CD14-positive monocyte (primary cell): ENCODE data around the gene ALDH1B1. TPM values are rescaled to one million over a fixed set of nuclear protein-coding genes. Genes with fewer than 3 reads are reported as not detected.

ENCODE experiments used
- DNase-seq, 3 donors: peaks; one replicate each; pipeline ENCODE4 v3.0.0-alpha.2; 2011 to 2022
- H2AFZ ChIP-seq: 2 replicates; pipeline ENCODE4 v1.6.0; 2012; ENCODE audit warnings: mild to moderate bottlenecking, low read depth, low read length, inconsistent platforms; ENCODE audit not compliant: insufficient read depth, poor library complexity, severe bottlenecking
- H3K27ac ChIP-seq, 2 donors: 1 replicate in 1 of 2; 2 replicates in 1 of 2; pipeline ENCODE4 v1.5.1; 2012 to 2013; ENCODE audit warnings: low read length in 2 of 2, control low read depth in 1 of 2, inconsistent platforms in 1 of 2, low read depth in 1 of 2, mild to moderate bottlenecking in 1 of 2
- H3K27me3 ChIP-seq, 2 donors: one replicate each; pipeline versions ENCODE4 v1.6.0 to v1.6.1; 2011 to 2013; ENCODE audit warnings: low read length in 2 of 2; ENCODE audit not compliant: control insufficient read depth in 2 of 2, insufficient read depth in 2 of 2
- H3K36me3 ChIP-seq, 2 donors: replicated peaks in 1 of 2; 1 replicate in 1 of 2; 2 replicates in 1 of 2; pipeline versions ENCODE4 v1.5.1 to v1.6.1; 2012 to 2013; ENCODE audit warnings: low read length in 2 of 2, control low read depth in 1 of 2, inconsistent platforms in 1 of 2, mild to moderate bottlenecking in 1 of 2; ENCODE audit not compliant: insufficient read depth in 2 of 2, control insufficient read depth in 1 of 2
- H3K4me1 ChIP-seq, 2 donors: 1 replicate in 1 of 2; 2 replicates in 1 of 2; pipeline versions ENCODE4 v1.5.1 to v1.6.1; 2012 to 2013; ENCODE audit warnings: low read length in 2 of 2, control low read depth in 1 of 2, inconsistent platforms in 1 of 2, mild to moderate bottlenecking in 1 of 2, moderate library complexity in 1 of 2; ENCODE audit not compliant: insufficient read depth in 2 of 2, control insufficient read depth in 1 of 2
- H3K4me2 ChIP-seq: replicated peaks from 2 replicates; pipeline ENCODE3; 2012; ENCODE audit warnings: low read length, moderate library complexity, mild to moderate bottlenecking; ENCODE audit not compliant: poor library complexity, severe bottlenecking; ENCODE audit errors: extremely low read depth
- H3K4me3 ChIP-seq, 3 experiments: fragments of 200-600 bp in 1 of 3; sonication (generic) in 1 of 3; replicated peaks in 1 of 3; 1 replicate in 2 of 3; 2 replicates in 1 of 3; pipeline ENCODE4 v1.5.1; 2011 to 2013; ENCODE audit warnings: low read length in 3 of 3, mild to moderate bottlenecking in 3 of 3, control low read depth in 2 of 3, low read depth in 2 of 3, inconsistent platforms in 1 of 3, moderate library complexity in 1 of 3
- H3K79me2 ChIP-seq: 2 replicates; pipeline ENCODE4 v1.6.0; 2012; ENCODE audit warnings: mild to moderate bottlenecking, control low read depth, inconsistent platforms, low read length, moderate library complexity; ENCODE audit not compliant: insufficient read depth
- H3K9ac ChIP-seq: 2 replicates; pipeline ENCODE4 v1.6.0; 2017; ENCODE audit warnings: low read length, mild to moderate bottlenecking; ENCODE audit not compliant: insufficient read depth, poor library complexity, severe bottlenecking
- H3K9me3 ChIP-seq, 2 donors: replicated peaks in 1 of 2; 1 replicate in 1 of 2; 2 replicates in 1 of 2; pipeline versions ENCODE4 v1.5.1 to v1.6.1; 2012 to 2013; ENCODE audit warnings: low read length in 2 of 2, control low read depth in 1 of 2; ENCODE audit not compliant: control insufficient read depth in 1 of 2, insufficient read depth in 1 of 2
- H4K20me1 ChIP-seq: 2 replicates; pipeline ENCODE4 v1.6.0; 2012; ENCODE audit warnings: mild to moderate bottlenecking, low read length, control low read depth, moderate library complexity; ENCODE audit not compliant: insufficient read depth
- H3K27ac Mint-ChIP-seq, 7 donors: one replicate each; pipeline ENCODE4 v1.8.0; 2020; ENCODE audit warnings: mild to moderate bottlenecking in 7 of 7, mixed read lengths in 7 of 7, moderate library complexity in 6 of 7, inconsistent platforms in 2 of 7
- H3K27me3 Mint-ChIP-seq, 3 donors: one replicate each; pipeline ENCODE4 v1.8.0; 2021 to 2022; ENCODE audit warnings: low read depth in 3 of 3, mild to moderate bottlenecking in 3 of 3, mixed read lengths in 3 of 3, moderate library complexity in 3 of 3, inconsistent platforms in 1 of 3
- H3K36me3 Mint-ChIP-seq, 2 donors: one replicate each; pipeline ENCODE4 v1.8.0; 2020; ENCODE audit warnings: mixed read lengths in 2 of 2, inconsistent platforms in 1 of 2, mild to moderate bottlenecking in 1 of 2
- H3K4me1 Mint-ChIP-seq: one replicate; pipeline ENCODE4 v1.8.0; 2020; ENCODE audit warnings: mild to moderate bottlenecking, mixed read lengths
- H3K4me3 Mint-ChIP-seq, 2 donors: one replicate each; pipeline ENCODE4 v1.8.0; 2020; ENCODE audit warnings: mild to moderate bottlenecking in 2 of 2, mixed read lengths in 2 of 2, moderate library complexity in 1 of 2
- H3K9me3 Mint-ChIP-seq, 7 donors: one replicate each; pipeline ENCODE4 v1.8.0; 2020 to 2022; ENCODE audit warnings: mixed read lengths in 7 of 7, mild to moderate bottlenecking in 6 of 7, moderate library complexity in 6 of 7, inconsistent platforms in 2 of 7
- WGBS: methylation state at CpG from one replicate; pipeline ENCODE4 v1.1.5; 2013; ENCODE audit warnings: missing lambda C conversion rate; ENCODE audit not compliant: insufficient coverage; 5-methylcytosine and 5-hydroxymethylcytosine counted together
- intact Hi-C, 2 donors: fragments of 100-400 bp; cut with micrococcal nuclease; formaldehyde crosslinking; loops; one replicate each; pipeline versions ENCODE4 v1.15.0 to v1.15.1; 2023
- polyA plus RNA-seq, 3 donors: library from polyadenylated mRNA; depleted of rRNA in 1 of 3; unstranded in 2 of 3; stranded (reverse) in 1 of 3; fragments of 300-500 nt in 2 of 3; fragments of >200 nt in 1 of 3; fragmentation: Illumina TruSeq in 2 of 3; gene quantifications; 1 replicate in 2 of 3; 2 replicates in 1 of 3; pipeline ENCODE4 v1.2.3, GENCODE V29; 2012 to 2021
- TF ChIP-seq, protein P1 (sequence below): fragments of 200-600 bp; IDR thresholded peaks from one replicate; pipeline ENCODE4 v1.8.0; 2022; ENCODE audit warnings: antibody characterized with exemption, mild to moderate bottlenecking

The ALDH1B1 gene
- polyA plus RNA-seq, 3 donors = 1.00 to 4.5 (median 3.8) TPM

DNA sequence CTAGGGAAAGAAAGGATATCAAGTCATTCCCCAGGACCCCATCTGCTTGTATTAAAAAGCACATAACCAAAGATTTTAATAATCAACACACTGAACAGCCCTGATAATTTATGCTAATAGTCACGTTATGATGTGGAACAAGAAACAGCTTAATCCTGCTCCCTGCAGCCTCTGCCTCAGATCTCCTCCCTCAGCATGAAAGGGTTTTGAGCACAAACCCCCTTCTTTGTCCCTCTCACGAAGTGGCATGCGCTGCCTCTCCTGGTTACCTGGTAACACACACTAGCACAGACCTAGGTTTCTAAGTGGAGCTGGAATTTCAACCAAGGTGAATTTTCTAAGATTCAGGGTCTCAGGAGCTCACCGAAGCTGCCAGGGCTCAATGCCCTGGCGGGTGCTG lies 26.7 kb downstream of the ALDH1B1 start:
- TF ChIP-seq, protein P1, sequence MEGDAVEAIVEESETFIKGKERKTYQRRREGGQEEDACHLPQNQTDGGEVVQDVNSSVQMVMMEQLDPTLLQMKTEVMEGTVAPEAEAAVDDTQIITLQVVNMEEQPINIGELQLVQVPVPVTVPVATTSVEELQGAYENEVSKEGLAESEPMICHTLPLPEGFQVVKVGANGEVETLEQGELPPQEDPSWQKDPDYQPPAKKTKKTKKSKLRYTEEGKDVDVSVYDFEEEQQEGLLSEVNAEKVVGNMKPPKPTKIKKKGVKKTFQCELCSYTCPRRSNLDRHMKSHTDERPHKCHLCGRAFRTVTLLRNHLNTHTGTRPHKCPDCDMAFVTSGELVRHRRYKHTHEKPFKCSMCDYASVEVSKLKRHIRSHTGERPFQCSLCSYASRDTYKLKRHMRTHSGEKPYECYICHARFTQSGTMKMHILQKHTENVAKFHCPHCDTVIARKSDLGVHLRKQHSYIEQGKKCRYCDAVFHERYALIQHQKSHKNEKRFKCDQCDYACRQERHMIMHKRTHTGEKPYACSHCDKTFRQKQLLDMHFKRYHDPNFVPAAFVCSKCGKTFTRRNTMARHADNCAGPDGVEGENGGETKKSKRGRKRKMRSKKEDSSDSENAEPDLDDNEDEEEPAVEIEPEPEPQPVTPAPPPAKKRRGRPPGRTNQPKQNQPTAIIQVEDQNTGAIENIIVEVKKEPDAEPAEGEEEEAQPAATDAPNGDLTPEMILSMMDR = no peak
- 94% methylated on average over 2 of the region's 5 CpGs for WGBS
- Histone ChIP-seq H3K27me3 (peaks cover 18 to 21% of the 10 kb centered on the region in 2 donors), H3K27ac (no peak overlapping the region), H3K4me2 (no peak overlapping the region), H3K9me3 (peaks cover 0 to 5% of the 10 kb centered on the region in 2 donors), H3K4me3 (no peak overlapping the region), H3K4me1 (no peaks in the 10 kb centered on the region), H3K79me2 (no peaks in the 10 kb centered on the region), H2AFZ (no peak overlapping the region), H3K9ac (no peak overlapping the region), H4K20me1 (no peaks in the 10 kb centered on the region), H3K36me3 (no peaks in the 10 kb centered on the region)
- intact Hi-C loops = no loop called here
- H3K27me3 Mint-ChIP-seq = peaks cover 22 to 30% (median 29%) of the 10 kb centered on the region in 3 donors
- no peak overlapping the region for H3K27ac Mint-ChIP-seq
- H3K9me3 Mint-ChIP-seq = peaks cover 0 to 1% (median 0%) of the 10 kb centered on the region in 7 donors
- no peak overlapping the region for H3K4me3 Mint-ChIP-seq
- H3K36me3 Mint-ChIP-seq = no peaks in the 10 kb centered on the region
- peaks cover 4% of the 10 kb centered on the region for H3K4me1 Mint-ChIP-seq
- DNase-seq = no peak

DNA sequence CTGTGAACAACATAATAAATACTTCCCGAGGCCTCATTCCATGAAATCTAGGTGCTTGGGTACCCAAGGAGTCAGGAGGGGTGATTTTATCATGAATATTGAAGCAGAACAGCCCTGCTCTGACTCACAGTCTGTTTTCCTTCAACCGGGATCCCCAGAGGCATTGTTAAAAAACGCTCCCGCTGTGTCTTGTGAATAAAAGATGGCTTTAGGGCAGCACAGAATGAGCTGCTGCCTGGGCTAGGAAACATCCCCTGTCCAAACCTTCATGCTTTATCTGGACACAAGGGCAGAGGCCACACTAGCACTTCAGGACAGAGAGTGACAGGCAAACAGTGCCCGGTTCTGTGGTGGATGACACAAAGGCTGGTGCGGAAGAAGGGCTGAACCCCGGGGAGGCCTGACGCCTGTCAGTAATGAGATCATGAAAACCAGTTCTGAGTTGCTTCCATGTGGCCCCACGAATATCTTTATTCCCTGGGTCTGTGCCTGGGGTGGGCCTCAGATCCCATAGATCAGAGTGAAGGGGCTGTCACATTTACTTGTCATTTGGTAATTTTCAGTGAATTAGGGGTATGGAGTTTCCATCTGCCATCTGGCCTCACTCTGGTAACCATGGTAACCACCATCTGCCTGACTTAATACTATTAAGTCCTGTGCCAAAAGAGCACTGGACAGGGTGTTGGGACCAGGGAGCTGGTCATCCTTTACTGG lies 29.2 kb downstream of the ALDH1B1 start:
- Histone ChIP-seq H2AFZ (no peak overlapping the region), H3K9me3 (peaks cover 0 to 5% of the 10 kb centered on the region in 2 donors), H3K4me2 (no peak overlapping the region), H3K27ac (no peak overlapping the region), H3K36me3 (no peaks in the 10 kb centered on the region), H4K20me1 (no peaks in the 10 kb centered on the region), H3K4me1 (no peaks in the 10 kb centered on the region), H3K4me3 (no peak overlapping the region), H3K27me3 (peaks cover 34 to 38% of the 10 kb centered on the region in 2 donors), H3K79me2 (no peaks in the 10 kb centered on the region), H3K9ac (no peak overlapping the region)
- Mint-ChIP-seq H3K27ac (no peak overlapping the region), H3K4me3 (no peak overlapping the region), H3K4me1 (peaks cover 4% of the 10 kb centered on the region), H3K27me3 (peaks cover 34 to 49% (median 45%) of the 10 kb centered on the region in 3 donors), H3K9me3 (peaks cover 0 to 1% (median 0%) of the 10 kb centered on the region in 7 donors), H3K36me3 (no peaks in the 10 kb centered on the region)
- intact Hi-C loops = no loop called here
- no peak for DNase-seq
- WGBS = 90% methylated on average over 7 of the region's 9 CpGs
- TF ChIP-seq, protein P1 = no peak
